GM12891 (cell line): ENCODE measurements around the gene CTBP2. TPM values are rescaled to one million over a fixed set of nuclear protein-coding genes. Genes with fewer than 3 reads are reported as not detected.

ENCODE experiments used
- DNase-seq: peaks from one replicate; pipeline ENCODE4 v3.0.0; 2011; ENCODE audit warnings: low spot score; ENCODE audit not compliant: insufficient read length
- FAIRE-seq: peaks from 2 replicates; lab custom pipeline; 2011; peaks lifted over from hg19 to GRCh38; lab: Jason Lieb, UNC
- PAX5 ChIP-seq: IDR thresholded peaks from 2 replicates; pipeline ENCODE4 v1.6.1; 2011; ENCODE audit warnings: low read length, moderate library complexity, mild to moderate bottlenecking; ENCODE audit not compliant: insufficient read depth, severe bottlenecking
- POLR2A ChIP-seq: IDR thresholded peaks from 2 replicates; pipeline ENCODE4 v1.6.1; 2011; ENCODE audit warnings: low read depth, low read length, control low read depth
- POLR2AphosphoS5 ChIP-seq: IDR thresholded peaks from 2 replicates; pipeline ENCODE4 v1.6.1; 2011; ENCODE audit warnings: low read depth, low read length, control low read depth
- POU2F2 ChIP-seq: IDR thresholded peaks from 2 replicates; pipeline ENCODE4 v1.6.1; 2011; ENCODE audit warnings: low read depth, mild to moderate bottlenecking, control low read depth, low read length, moderate library complexity
- SPI1 ChIP-seq: IDR thresholded peaks from 2 replicates; pipeline ENCODE4 v1.6.1; 2011; ENCODE audit warnings: low read depth, low read length, control low read depth
- TAF1 ChIP-seq: IDR thresholded peaks from 2 replicates; pipeline ENCODE4 v1.6.1; 2011; ENCODE audit warnings: low read depth, low read length, control low read depth
- polyA plus RNA-seq: library from polyadenylated mRNA; unstranded; fragments of >200 nt; gene quantifications from one replicate; pipeline ENCODE4 v1.2.1, GENCODE V29; 2012; ENCODE audit warnings: low read depth, missing spikeins, inconsistent platforms; ENCODE audit not compliant: missing spikeins

Gene CTBP2
- 3.0 TPM for polyA plus RNA-seq

DNA sequence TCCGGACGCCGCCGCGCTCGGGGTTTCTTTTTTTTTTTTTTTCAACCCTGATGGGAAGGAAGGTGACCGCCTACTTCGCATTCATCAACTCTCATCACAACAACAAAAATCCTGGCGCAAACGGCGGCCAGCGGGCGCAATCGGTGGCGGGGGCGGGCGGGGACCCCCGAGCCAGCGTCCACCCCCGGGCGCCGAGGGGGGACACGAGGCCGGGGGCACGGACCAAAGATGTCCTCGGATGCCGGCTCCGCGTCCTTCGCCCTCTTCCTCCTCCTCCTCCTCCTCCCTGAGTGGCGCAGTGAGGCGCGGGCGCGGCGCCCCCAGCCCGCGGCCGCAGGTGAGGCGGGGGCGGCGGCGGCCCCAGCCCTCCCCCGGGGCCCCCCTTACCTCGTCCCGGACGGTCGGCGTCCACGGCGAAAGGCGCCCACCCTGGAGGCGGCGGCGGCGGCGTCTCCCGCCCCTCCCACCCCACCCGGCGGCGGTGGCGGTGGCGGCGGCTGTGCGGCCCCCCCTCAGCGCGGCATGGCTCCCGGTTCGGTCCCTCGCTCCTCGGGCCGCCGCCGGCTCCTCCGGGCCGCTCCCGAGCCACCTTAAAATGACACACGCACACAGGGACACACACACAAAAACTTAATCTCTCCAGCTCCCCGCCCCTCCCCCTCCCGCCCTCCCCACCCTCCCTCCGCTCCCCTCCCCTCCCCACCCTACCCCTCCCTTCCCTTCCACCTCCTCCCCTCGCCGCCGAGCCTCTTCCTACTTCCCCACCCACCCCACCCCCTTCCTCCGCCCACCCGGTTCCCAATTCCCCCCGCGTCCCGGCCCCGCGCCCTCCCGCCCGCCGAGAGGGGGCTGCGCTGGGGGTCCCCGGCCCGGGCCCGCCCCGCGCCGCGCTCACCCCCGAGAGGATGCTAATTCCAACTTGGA lies at the start of gene CTBP2:
CTBP2 (minus strand) TSS at position 632 of the 924 bp plus-strand sequence.
- DNase-seq = no peak
- TF ChIP-seq SPI1 = no peak
- TF ChIP-seq POLR2AphosphoS5 = no peak
- TF ChIP-seq POU2F2 = no peak
- no peak for TF ChIP-seq PAX5
- TF ChIP-seq POLR2A = no peak
- TF ChIP-seq TAF1 = no peak
- no peak for FAIRE-seq

DNA sequence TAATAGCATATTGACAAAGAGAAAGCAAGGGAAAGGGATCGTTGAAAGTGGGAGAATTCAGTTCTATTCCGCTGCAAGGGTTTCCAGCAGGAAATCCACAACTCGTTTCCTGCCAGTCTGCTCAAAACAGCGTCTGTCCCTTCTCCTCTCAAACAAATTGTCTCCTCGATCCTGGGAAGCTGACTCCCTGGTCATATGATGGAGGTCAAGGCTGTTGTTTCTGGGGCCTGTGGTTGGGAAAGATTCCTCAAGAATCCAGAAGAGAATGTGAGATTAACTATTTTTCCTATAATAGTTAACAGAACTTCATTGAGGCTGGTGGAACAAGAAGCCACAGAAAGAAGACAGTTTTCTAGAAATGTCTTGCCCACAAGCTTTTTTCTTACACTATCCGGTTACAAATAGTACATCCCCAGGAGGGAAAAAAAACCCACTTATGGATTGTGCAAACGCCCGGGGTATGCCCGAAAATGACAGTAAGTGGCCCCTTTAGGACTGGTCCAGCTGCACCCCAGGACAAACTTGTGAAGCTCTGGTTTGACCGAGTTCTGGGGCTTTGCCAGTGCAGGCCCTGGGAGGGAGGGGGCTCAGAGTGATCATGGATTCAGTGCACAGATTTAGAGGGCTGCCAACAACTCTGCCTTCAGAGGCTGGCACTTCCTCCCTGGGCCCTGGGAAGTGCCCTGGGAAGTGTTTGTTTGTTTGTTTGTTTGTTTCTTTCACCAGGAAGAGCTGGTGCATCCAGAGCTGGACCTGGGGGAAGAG lies 49.4 kb upstream of the CTBP2 start:
- DNase-seq (no peak), FAIRE-seq (no peak)
- TF ChIP-seq SPI1 (no peak), POLR2AphosphoS5 (no peak), POLR2A (no peak), POU2F2 (no peak), PAX5 (no peak), TAF1 (no peak)

DNA sequence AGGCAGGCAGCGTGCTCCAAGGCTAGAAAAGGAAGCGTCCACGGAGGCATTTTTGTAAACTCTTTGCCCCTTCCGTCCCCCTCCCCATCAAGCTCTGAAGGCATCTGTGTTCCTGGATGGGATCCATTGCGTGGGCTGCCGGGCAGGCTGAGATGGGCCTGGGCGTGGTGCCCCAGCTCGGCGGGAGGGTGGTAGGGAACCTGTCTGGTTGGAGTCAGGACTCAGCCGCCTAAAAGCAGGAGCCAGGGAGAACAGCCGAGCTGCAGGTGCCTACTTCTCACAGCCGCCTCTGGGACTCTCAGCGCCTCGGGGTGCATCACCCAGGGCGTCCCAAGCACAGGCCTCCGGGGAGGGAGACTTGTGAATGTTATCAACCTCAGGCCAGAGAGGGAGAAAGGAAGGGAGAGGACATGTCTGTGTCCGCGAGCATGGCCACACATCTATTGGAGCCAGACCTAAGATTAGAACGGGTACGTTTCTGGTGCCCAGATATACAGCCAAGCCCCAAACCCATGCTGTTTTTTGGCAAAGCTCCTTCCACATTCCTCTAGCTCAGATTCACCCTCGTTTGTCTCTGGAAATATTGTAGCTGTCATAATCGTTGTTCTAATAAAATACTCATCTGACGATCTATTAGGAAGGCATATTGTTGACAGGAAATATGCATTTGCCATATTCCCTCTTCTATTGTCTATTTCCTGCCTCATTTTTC lies 48.6 kb upstream of the CTBP2 start:
- TF ChIP-seq TAF1 (no peak), POLR2AphosphoS5 (no peak), POLR2A (no peak)
- DNase-seq (no peak), FAIRE-seq (no peak)

DNA sequence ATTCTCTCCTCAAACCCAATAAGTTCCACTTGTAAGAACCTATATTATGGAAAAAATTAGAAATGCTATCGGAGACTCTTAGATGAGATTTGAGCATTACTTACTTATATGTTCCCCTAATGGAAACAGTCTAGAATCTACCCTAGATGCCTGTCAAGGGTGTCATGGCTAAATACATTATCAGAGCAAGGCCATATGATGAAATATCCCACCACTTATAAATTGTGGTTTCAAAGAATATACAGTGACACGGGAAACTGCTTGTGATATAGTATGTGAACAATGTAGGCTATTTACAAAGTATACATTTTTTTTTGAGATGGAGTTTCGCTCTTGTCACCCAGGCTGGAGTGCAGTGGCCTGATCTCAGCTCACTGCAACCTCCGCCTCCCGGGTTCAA lies 46.3 kb upstream of the CTBP2 start:
- FAIRE-seq (no peak), DNase-seq (no peak)
- TF ChIP-seq SPI1 = no peak
- no peak for TF ChIP-seq PAX5
- no peak for TF ChIP-seq POU2F2
- no peak for TF ChIP-seq POLR2A

DNA sequence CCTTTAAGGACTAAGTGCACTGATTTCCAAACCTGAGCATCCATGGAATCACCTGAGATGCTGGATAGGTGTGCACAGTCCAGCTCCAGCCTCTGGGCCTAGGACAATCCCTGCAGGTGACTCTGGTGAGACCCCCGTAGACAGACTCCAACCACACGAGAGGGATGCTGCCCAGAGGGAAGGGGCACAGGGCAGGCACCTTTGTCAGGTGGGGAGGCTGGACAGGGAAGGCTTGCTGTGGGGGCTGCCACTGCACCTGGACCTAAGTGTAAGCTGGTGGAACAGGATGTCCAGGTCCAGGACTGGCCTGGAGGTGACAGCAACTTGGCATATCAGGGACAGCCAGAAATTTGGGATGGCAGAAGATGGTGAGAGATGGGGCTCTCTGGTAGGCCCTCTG lies 45.1 kb upstream of the CTBP2 start:
- DNase-seq (no peak), FAIRE-seq (no peak)
- TF ChIP-seq TAF1 = no peak
- TF ChIP-seq POLR2AphosphoS5 = no peak
- TF ChIP-seq PAX5 = no peak
- no peak for TF ChIP-seq SPI1
- no peak for TF ChIP-seq POLR2A
- no peak for TF ChIP-seq POU2F2

DNA sequence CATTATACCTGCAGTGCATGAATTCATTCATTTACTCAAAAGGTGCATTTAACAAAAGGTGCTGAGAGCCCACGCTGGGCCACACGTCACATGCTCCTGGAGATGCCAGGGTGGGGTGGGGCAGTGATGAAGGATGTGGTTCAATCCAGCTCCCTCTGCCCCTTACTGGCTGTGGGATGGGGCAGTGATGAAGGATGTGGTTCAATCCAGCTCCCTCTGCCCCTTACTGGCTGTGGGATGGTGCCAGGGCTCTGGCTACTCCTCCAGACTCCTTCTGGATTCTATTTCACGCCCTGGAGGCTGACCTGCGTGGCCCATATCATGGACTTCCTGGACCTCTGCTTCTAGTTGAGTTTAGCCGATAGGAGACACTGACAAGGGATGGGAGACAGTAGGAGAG lies 44.0 kb upstream of the CTBP2 start:
- no peak for DNase-seq
- no peak for FAIRE-seq
- TF ChIP-seq POLR2A (no peak), TAF1 (no peak), POU2F2 (no peak), POLR2AphosphoS5 (no peak), PAX5 (no peak), SPI1 (no peak)

DNA sequence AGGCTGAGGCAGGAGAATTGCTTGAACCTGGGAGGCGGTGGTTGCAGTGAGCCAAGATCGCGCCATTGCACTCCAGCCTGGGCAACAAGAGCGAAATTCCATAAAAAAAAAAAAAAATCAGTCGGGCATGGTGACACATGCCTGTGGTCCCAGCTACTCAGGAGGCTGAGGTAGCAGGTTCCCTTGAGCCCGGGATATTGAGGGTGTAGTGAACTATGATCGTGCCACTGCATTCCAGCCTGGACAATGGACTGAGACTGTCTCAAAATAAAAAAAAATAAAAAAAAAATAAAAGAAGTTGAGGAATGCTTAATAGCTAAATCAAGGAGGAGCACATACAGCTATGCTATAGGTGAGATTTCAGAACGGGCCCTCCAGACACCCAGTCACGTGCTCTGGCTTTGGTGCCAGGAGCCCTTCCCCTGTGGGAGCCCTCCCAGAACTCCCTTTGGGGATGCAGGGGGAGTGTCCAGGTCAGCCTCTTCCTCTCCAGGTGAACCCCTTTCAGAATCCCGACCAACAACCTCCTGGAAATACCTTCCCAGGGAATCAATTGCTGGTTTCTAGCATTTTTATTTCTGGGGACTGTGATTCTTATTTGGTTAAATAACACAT lies 42.9 kb upstream of the CTBP2 start:
- FAIRE-seq = no peak
- no peak for DNase-seq
- TF ChIP-seq POLR2A = no peak
- TF ChIP-seq POLR2AphosphoS5 = no peak
- TF ChIP-seq POU2F2 = no peak
- no peak for TF ChIP-seq PAX5
- no peak for TF ChIP-seq SPI1
- TF ChIP-seq TAF1 = no peak

DNA sequence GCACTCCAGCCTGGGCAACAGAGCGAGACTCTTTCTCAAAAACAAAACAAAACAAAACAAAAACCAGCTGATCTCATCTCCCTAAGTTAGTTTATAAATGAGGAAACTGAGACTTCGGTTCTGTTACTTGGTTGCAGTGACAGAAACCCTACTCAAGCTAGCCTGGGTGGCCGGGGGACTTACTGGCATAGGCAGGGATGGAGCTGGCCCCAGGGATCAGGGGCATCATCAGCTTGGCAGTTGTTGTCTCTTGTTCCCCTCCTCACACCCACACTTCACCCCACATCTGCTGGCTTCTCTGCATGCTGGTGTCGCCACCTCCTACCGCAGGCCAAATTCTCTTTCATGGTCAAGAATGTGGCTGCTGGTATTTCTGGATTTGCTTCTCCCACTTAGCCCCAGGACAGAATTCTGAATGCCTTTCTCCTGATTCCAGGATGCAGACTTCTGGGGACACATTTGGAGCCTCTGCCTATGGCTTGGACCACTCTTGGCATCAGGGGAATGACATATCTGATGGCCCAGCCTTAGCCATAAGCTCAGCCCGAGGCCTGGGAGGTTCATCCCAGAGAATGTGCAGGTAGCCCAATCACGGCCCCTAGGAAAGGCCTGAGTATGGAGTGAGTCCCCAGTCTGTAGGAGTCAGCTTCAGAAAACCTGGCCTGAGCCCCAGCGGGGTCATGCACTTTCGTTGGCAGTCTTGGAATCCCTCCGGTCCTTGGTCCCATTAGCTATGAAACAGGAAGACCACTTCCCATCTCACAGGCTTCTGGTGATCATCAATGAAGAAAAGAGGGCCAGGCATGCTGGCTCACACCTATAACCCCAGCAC lies 41.6 kb upstream of the CTBP2 start:
- no peak for DNase-seq
- FAIRE-seq = peak; percentile 20
- TF ChIP-seq POLR2A = no peak
